GM21515 (cell line): Measurements from ENCODE around the gene BET1.
"Not testable (repeated sequence)": the region's sequence is repeated elsewhere in the genome, so short reads cannot be mapped to it uniquely, and the experiment has no call there.

Experiments used
- ATAC-seq: cut with Tn5 transposase; IDR thresholded peaks from one replicate; pipeline ENCODE4 v1.9.1; 2021; ENCODE audit not compliant: unreplicated experiment

BET1 gene, protein sequence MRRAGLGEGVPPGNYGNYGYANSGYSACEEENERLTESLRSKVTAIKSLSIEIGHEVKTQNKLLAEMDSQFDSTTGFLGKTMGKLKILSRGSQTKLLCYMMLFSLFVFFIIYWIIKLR

DNA sequence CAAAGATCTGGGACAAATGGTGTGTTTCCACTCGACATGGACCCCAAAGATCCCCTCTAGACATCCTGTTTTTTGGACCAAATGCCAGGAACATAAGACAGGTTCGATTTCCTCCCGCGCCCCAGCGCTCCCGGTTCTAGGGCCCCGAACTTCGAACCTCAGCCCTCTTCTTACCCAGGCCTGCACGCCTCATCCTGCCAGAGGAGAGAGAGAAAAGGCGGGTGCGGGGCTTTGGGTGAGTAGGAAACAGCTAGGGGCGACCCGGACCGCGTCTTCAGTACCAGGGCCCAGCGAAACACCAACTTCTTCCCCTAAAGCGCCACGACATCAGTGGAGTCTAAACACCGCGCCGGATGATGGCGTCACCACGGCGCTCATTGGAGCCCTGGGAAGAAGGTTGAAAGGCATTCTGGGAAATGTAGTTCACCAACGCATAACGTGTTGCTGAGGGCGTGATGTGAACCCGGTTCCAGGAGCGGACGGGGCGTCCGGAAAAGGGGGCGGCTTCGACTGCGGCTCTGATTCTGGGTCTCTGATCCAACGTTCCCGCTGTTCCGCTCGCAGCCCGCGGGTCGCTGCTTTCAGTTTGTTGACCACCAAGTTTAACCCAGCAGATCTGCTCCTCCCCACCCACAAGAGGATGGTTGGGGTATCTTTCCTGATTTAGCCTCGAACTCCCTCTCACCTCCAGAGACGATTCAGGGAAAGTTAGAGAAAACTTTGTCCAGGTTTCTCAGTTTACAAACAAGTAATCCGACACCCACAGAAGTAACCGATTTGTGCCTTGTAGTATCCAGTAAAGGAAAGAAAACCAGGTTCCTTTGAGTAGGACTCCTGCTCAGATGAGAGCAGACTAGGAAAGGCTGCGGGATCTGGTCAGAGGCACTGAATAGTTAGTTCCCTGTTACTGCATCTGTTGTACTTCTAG lies at the start of gene BET1:
TSS of gene BET1 (minus strand) at position 332 of the 928 bp plus-strand sequence. CDS start at position 193, 139 bp downstream.
- peak; percentile 96 for ATAC-seq

DNA sequence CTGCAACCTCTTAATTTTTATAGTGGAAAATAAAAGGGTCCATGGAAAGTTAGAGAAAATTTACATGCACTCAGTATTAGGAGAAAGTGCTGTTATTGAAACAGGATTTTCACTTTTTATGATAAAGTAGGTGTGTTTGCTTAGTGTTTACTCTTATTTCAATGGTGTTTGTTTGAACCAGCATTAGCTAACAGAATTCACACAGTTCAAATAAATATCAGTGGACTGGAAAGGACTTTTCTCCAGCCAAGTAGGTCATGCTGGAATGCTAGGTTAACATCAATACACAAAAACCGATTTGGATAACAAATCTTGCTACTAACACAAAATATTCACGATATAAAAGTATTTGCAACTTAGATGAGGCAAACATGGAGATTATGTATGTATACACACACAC lies 49.4 kb upstream of the BET1 start:
- no peak for ATAC-seq

DNA sequence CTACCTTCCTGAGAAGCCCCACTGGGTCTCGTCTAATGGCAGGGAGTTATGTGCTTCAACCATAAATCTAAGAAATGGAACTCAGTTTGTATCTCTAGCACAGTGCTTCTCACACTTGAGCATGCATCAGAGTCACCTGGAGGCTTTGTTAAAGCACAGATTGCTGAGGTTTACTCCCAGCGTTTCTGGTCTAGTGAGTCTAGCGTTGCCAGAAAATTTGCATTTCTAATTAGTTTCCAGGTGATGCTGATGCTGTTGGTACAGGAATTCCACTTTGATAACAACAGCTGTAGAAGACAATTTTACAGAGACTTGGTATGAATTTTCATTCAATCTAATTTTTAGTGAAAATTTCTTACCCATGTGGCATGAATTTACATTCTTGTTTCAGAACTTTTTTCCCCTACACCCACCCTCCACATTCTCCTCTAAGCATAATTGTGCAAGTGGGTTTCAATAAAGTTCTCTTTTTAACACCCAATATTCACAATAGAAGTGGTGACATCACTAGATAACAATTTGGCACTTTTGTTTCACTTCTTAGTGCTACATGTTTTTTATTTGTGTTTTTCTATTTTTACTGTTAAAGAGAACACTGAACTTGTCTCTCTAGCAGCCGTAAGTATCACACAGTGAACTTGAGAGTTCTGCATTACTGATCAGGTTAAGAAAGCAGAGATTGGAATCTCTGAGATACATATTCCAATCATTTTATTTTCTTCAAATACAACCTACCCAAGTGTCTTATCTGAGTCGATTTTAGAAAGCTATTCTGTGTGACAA lies 48.4 kb upstream of the BET1 start:
- ATAC-seq, result no peak

DNA sequence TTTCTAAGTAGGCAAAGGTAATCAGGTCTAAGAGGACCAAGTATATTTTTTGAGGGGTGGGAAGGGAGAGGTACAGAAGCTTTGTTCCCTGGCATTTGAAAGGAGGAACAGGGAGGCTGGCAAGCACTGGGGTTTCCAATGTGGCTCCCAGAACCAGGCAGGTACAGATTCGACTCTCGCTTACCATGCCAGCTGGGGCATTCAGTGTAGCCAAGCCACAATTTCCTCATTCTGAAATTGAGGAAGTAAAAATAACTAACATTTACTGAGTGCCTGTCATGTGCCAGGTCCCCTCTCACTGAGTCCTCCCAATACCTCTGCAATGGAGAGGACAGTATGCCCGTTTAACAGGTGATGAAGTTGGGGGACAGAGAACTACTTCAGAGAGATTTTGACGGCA lies 45.9 kb upstream of the BET1 start:
- ATAC-seq, result peak; percentile 75

DNA sequence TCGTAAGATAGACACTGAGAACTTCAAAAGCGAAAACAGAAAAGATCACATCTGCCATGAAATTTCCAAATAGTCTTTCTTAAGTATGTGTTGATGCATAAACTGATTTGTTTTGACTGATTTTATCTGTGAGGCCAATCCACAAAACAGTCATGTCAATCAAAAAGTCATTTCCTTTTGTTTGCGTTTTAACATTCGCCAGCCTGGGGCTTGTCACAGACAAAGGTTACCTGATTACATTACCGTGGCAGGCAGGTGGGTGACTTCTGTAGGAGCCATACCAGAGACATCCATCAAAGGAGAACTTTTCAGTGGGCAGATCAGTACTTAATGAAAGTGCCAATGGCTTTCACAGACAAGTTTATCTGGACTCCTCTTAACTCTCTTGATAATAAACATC lies 45.5 kb upstream of the BET1 start:
- ATAC-seq, result no peak

DNA sequence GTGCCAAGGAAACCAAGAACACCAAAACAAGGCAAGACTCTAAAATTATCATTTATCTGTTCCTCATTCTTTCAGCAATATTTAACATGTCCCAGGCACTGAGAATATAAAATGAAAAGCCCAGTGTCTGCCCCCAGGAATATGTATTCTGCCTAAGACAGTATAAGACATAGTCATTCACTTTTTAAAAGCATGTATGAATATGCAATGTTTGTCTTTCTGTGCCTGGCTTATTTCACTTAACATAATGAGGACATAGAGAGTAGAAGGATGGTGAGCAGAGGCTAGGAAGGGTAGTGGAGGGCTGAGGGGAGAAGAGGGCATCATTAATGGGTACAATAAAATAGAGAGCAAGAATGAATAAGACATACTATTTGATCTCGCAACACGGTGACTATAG lies 44.6 kb upstream of the BET1 start:
- ATAC-seq, result no peak

DNA sequence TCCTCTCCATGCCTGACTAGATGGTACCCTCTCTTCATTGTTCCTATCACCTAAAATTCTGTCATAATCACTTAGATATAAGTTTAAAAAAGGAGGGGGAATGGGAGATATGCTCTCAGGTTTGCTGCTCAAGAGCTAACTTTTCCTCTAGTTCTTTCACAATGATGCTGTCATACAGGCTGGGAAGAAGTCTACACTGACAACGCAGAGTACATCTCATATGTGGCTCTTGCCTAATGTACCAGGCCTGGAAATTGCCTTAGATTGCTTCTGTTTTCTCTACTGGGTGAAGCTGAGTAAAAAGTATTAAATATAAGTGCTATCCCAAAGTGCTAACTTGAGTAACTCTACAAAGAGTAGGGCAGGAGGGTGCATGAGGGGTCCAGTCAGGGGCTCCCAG lies 43.8 kb upstream of the BET1 start:
- ATAC-seq, result no peak

DNA sequence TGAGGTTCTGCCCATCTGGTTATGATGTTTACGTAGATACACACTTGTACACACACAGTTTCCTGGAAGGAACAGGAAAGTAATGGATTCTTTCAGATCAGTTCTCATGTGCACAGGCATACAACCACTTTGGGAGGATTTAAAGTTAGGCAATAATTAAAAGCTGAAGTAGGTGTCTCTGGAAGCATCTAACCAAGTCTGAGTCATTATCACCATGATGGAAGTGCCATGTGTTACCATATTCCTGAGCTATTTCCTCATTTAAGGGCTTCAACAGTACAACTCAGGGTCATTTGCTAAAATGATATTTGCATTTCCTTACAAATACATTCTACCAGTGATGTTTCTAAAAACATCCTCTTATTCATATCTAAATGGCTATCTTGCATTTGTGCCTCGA lies 41.4 kb upstream of the BET1 start:
- ATAC-seq, result no peak

DNA sequence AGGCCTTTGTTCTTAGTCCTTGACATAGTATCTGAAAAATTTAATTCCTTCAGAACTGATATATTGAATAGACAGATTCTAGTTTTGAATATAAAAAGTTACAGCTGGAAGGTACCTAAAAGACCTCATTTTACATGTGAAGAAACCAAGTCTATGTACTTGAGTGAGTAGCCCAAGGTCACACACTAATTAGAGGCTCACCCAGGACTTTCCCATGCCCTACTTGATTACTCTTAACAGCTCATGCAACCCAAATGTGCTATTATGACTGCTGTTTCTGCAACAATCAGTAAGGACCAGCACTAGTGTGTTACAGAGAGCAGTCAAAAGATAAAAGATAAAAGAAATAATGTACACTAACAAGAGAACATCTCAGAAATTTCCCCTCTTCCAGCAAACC lies 40.7 kb upstream of the BET1 start:
- no peak for ATAC-seq

DNA sequence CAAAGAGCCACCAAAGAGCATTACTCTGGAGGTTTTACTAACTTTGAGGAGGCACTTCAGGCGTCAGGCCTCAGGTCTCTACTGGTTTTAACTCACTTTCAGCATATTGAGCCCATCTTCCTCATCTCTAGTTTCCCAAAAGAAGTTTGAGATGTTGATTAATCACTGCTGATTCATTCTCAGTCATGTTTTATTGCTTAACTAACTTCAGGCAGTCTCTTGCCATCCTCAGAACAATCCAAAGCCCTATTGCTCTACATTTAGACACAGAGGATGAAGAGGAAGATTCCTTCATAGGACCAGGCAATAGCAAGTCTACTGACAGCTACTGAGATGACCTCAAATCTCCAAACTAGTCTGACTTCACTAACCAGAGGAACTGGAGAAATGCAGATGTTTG lies 39.1 kb upstream of the BET1 start:
- no peak for ATAC-seq

DNA sequence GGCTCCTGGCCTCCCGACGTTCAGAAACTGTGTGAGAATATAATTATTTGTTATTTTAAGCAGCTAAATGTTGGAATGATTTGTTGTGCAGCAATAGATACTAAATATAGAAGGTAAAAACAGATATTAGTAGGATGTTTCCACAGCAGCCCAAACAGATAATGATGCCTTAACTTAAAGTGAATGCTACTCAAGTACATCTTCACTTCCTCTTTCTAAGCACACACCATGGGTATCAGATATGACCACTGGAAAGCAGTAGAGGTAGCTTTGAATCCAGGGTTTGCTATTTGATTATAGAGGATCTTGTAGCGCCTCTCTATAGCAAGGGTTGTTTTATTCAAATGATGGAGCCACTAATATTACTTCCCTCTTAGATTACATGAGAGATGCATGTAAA lies 38.2 kb upstream of the BET1 start:
- peak; percentile 92 for ATAC-seq

DNA sequence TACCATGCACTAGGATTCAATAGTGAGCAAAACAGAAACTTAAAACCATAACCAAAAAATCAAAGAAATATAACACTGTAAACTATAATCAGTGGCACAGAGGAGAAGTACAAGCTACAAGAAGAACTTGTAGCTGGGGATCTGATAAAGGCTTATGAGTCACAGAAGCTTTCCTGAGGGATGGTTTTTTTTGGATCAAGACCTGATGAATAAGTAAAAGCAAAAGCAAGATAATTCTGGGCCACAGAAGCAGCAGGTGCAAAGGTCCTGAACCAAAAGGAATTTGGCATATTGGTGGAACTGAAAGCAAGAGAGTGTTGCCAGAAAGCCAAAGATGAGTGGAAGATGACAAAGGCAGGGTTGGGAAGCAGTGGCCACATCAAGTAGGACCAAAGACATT lies 37.4 kb upstream of the BET1 start:
- ATAC-seq, result no peak

DNA sequence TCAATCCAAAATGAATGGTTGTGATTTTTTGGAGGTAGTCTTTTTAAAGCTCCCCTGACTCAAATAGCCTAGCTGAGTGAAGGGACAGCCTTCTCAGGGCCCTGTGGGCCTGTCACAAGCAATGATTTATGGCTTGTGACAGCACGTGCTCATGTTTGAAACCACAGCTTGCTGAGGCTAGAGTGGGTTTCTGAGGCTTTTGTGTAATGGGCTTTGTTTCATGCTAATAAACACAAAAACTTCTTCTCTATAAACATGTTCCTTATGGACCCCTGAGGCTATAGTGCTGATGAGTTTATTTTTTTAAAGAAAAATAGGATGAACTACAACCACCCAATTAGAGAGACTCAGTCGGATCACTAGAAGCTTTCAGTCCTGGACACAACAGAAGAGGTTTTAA lies 36.1 kb upstream of the BET1 start:
- ATAC-seq, result no peak

DNA sequence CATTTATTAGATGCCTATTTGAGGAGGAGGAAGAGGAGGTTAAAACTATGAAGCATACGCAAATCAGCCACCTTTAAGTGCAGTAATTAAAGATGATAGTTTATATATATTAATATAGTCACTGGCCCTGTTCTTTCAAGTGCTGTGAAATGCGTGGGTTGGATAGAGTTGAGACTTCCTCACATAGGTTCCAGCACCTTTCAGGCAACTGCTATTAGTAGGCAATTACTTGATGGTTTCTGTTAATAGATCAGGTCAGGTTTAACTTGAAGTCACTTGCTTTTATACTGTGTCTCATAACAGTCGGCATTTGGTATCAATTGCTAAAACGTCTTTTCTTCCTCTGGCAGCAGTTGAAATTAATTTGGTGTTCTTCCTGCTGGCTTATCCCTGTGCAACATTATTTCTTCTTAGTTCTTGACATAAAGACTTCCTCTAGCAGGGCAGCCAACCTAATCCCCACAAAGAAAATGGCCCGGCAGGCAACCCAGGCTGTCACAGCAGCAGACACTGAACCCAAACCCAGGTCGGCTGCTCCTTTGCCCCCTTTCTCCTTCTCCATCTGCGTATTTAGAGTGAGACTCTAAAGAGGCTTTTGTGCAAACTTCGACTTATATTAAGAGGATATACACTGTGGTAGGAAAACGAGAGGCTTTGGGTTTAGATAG lies 35.3 kb upstream of the BET1 start:
- no peak for ATAC-seq

DNA sequence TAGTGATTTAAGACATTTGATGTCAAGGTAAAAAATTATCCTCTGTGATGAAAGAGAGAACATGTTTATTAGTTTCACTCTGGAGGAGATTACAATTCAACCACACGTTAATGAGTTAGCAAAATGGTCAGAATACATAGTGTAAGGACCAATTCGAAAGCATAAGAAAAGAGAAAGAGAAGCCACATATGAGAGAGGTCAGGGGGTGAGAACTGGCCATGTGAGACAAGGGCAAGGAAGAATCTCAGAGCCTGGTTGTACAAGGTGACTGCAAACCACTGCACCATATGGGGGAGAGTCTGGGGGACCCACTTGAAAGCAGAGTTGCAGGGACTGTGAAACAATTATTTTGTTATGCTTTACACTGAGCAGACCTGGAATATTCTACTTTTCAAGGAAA lies 27.7 kb upstream of the BET1 start:
- no peak for ATAC-seq

DNA sequence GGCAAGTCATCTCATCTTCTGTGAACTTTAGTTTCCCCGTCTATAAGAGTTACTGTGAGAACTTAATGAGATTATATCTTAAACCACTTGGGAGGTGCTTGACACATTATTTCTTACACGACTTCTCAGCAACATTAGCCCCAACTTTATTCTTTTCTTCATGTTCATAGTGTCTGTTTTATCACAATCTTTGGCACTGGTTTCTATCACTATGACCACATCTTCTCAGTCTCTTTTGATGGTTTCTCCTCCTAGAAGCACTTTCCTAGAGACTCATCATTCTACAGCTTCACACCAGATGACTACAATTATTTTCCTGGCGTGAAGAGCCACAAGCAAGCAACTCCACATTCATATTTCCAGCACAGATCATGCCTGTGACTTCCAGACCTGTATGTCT lies 26.5 kb upstream of the BET1 start:
- ATAC-seq, result no peak

DNA sequence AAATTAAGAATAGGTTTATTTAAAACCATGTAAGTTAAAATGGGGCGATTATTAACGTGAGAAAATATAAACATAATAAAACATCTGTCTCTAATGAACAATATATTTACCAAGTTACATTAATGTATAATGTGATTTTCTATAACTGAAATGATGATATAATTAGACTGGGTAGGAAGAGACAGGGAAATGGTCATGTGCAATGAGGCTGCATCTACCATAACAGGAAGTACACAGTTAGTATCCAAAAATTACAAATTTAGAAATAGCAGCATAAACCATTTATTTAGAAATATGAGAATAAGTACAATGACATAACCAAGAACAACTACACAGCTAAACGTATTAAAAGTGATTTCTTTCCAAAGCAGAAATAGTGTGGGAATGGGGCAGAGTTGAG lies 25.8 kb upstream of the BET1 start:
- no peak for ATAC-seq

DNA sequence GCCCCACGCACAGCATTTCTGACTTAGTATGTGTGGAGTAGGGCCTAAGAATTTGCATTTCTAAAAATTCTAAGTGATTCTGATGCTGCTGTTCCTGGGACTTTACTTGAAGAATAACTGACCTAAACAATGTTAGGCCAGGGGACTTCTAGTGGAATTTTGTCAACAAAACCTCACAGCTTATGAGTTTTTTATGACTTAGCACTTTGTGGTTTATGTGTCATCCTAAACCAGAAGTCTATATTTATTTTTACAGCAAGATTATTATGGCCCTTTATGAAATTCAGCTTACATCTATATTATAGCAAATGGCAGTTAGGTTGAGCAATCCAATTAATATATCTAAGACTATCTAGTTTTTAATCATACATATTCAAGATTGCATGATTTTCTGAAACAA lies 24.6 kb upstream of the BET1 start:
- no peak for ATAC-seq

DNA sequence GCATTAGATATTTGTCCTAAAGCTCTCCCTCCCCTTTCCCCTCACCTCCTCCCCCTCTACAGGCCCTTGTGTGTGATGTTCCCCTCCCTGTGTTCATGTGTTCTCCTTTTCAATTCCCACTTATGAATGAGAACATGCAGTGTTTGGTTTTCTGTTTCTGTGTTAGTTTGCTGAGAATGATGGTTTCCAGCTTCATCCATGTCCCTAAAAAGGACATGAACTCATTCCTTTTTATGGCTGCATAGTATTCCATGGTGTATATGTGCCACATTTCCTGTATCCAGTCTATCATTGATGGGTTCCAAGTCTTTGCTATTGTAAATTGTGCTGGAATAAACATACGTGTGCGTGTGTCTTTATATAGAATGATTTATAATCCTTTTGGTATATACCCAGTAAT lies 22.5 kb upstream of the BET1 start:
- not testable (repeated sequence) for ATAC-seq

DNA sequence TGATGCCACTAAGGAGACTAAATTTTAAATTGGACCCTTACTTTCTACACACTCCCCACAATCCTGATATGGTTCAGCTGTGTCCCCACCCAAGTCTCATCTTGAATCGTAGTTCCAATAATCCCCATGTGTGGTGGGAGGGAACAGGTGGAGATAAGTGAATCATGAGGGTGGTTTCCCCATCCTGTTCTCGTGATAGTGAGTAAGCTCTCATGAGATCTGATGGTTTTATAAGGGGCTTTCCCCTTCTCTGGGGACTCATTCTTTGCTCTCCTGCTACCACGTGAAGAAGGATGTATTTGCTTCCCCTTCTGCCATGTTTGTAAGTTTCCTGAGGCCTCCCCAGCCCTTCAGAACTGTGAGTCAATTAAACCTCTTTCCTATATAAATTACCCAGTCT lies 18.4 kb upstream of the BET1 start:
- ATAC-seq, result no peak

DNA sequence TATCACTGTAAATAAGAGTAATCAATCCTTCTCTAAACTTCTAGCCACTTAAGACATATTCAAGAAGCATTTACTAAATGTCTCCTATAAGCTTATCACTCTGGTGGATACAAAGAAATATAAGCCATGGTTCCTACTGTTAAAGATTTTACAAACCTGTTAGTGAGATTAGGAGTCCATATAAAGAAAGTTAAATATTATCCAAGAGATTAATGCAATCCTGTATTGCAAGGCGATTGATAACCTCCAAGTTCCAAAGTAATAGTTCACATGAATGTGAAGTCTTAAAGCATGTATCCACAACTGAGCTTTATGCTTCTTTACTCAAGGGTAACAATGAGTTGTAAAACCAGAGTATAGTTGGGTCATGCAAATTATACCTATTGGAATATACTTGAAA lies 12.6 kb upstream of the BET1 start:
- no peak for ATAC-seq
